HCT116 (cell line): Measurements from ENCODE around the gene RAET1G. TPM values are rescaled to one million over a fixed set of nuclear protein-coding genes. Genes with fewer than 3 reads are reported as not detected.

Source experiments
- ATAC-seq: fragments of 200-7000 bp; cut with Tn5 transposase; 2 replicates; pipeline ENCODE4 v1.9.1; 2020; ENCODE audit warnings: mild to moderate bottlenecking, moderate library complexity
- BruUV-seq: library from RNA; stranded (reverse); fragments of 400-500 nt; replicated peaks from 2 replicates; lab custom pipeline; 2021; lab: Mats Ljungman, UMichigan
- CTCF ChIA-PET: fragments of 300-600 bp; sonication (Branson Sonifier 250); formaldehyde crosslinking; loops from one replicate; lab custom pipeline; 2021; ENCODE audit warnings: antibody characterized with exemption; lab: Charles Lee
- POLR2A ChIA-PET: fragments of 300-600, 350-600 bp; sonication (Branson Sonifier 250); formaldehyde crosslinking; loops from one replicate; lab custom pipeline; 2021; ENCODE audit warnings: antibody characterized with exemption; lab: Charles Lee
- RAD21 ChIA-PET, 2 experiments: fragments of 300-600 bp; sonication (Branson Sonifier 250); formaldehyde crosslinking; loops; one replicate each; lab custom pipeline; 2023; ENCODE audit warnings: low total read pairs in 2 of 2; ENCODE audit not compliant: uncharacterized antibody in 2 of 2, unreplicated experiment in 2 of 2, low non-redundant PET in 1 of 2; lab: Charles Lee
- DNase-seq: peaks from one replicate; pipeline ENCODE4 v3.0.0-alpha.2; 2010; ENCODE audit warnings: low read depth, low spot score
- H2AFZ ChIP-seq: fragments of 200-600 bp; shearing (Covaris generic), sonication (generic); 2 replicates; pipeline ENCODE4 v1.6.1; 2017; ENCODE audit warnings: low read depth, mixed run types, mixed read lengths, antibody characterized with exemption, low read length; ENCODE audit not compliant: poor library complexity, severe bottlenecking
- H3K27ac ChIP-seq: 2 replicates; pipeline ENCODE4 v1.5.1; 2012; ENCODE audit warnings: low read depth, low read length
- H3K27me3 ChIP-seq: fragments of 200-600 bp; sonication (generic); 2 replicates; pipeline ENCODE4 v1.6.1; 2016; ENCODE audit warnings: mixed run types, low read length, mixed read lengths; ENCODE audit not compliant: insufficient read depth
- H3K36me3 ChIP-seq, 2 experiments: fragments of 200-500 bp in 1 of 2; fragments of 200-600 bp in 1 of 2; sonication (Bioruptor generic) in 1 of 2; sonication (generic) in 1 of 2; 2 replicates each; pipeline versions ENCODE4 v1.5.1 to v1.6.1; 2014 to 2016; ENCODE audit warnings: low read length in 2 of 2, inconsistent platforms in 1 of 2, mixed read lengths in 1 of 2, mixed run types in 1 of 2; ENCODE audit not compliant: insufficient read depth in 2 of 2, control insufficient read depth in 1 of 2
- H3K4me1 ChIP-seq, 2 experiments: fragments of 200-600 bp in 1 of 2; sonication (generic) in 1 of 2; 2 replicates each; pipeline versions ENCODE4 v1.5.1 to v1.6.1; 2012 to 2017; ENCODE audit warnings: low read length in 2 of 2, inconsistent platforms in 1 of 2, mild to moderate bottlenecking in 1 of 2, mixed read lengths in 1 of 2, mixed run types in 1 of 2, moderate library complexity in 1 of 2; ENCODE audit not compliant: insufficient read depth in 2 of 2, control insufficient read depth in 1 of 2
- H3K4me2 ChIP-seq: fragments of 200-600 bp; sonication (generic); 2 replicates; pipeline ENCODE4 v1.6.1; 2017; ENCODE audit warnings: mixed run types, low read length, mixed read lengths
- H3K4me3 ChIP-seq, 2 experiments: fragments of 200-600 bp in 1 of 2; sonication (generic) in 1 of 2; replicated peaks in 1 of 2; 2 replicates each; pipeline ENCODE4 v1.5.1; 2011 to 2016; ENCODE audit warnings: low read length in 2 of 2, control low read depth in 1 of 2, low read depth in 1 of 2, mild to moderate bottlenecking in 1 of 2, mixed read lengths in 1 of 2, mixed run types in 1 of 2
- H3K79me2 ChIP-seq: fragments of 200-600 bp; sonication (generic); 2 replicates; pipeline ENCODE4 v1.6.1; 2017; ENCODE audit warnings: mild to moderate bottlenecking, mixed run types, low read length, moderate library complexity, mixed read lengths; ENCODE audit not compliant: insufficient read depth
- H3K9ac ChIP-seq: fragments of 200-600 bp; sonication (generic); 2 replicates; pipeline ENCODE4 v1.6.1; 2016; ENCODE audit warnings: low read length, mixed read lengths
- H3K9me2 ChIP-seq: fragments of 200-600 bp; sonication (generic), shearing (Covaris generic); 2 replicates; pipeline ENCODE4 v1.6.1; 2017; ENCODE audit warnings: mixed run types, mild to moderate bottlenecking, moderate library complexity; ENCODE audit not compliant: insufficient read depth
- H3K9me3 ChIP-seq, 2 experiments: fragments of 200-500 bp in 1 of 2; fragments of 200-600 bp in 1 of 2; sonication (Bioruptor generic) in 1 of 2; sonication (generic) in 1 of 2; 2 replicates each; pipeline ENCODE4 v1.6.1; 2014 to 2017; ENCODE audit warnings: low read length in 2 of 2, mixed read lengths in 2 of 2, inconsistent platforms in 1 of 2, low read depth in 1 of 2, mild to moderate bottlenecking in 1 of 2, mixed run types in 1 of 2, moderate library complexity in 1 of 2; ENCODE audit not compliant: control insufficient read depth in 1 of 2, insufficient read depth in 1 of 2
- H4K20me1 ChIP-seq: fragments of 200-600 bp; sonication (generic), shearing (Covaris generic); 2 replicates; pipeline ENCODE4 v1.6.1; 2017; ENCODE audit warnings: mixed run types, mild to moderate bottlenecking, moderate library complexity; ENCODE audit not compliant: insufficient read depth
- ATF3 ChIP-seq: IDR thresholded peaks from 2 replicates; pipeline ENCODE4 v1.6.1; 2012
- CTCF ChIP-seq, 3 experiments: fragments of 200-600 bp in 1 of 3; sonication (generic) in 1 of 3; IDR thresholded peaks in 2 of 3; conservative IDR thresholded peaks in 1 of 3; 2 replicates each; pipeline ENCODE4 v1.5.1; 2012 to 2017; ENCODE audit warnings: low read depth in 2 of 3, low read length in 2 of 3, antibody characterized with exemption in 1 of 3, borderline replicate concordance in 1 of 3, control low read depth in 1 of 3, mild to moderate bottlenecking in 1 of 3, mixed read lengths in 1 of 3, mixed run types in 1 of 3, moderate library complexity in 1 of 3; ENCODE audit not compliant: insufficient read depth in 1 of 3
- EGR1 ChIP-seq: IDR thresholded peaks from 2 replicates; pipeline ENCODE4 v1.6.1; 2012; ENCODE audit warnings: low read depth
- JUND ChIP-seq: IDR thresholded peaks from 2 replicates; pipeline ENCODE4 v1.6.1; 2012
- POLR2A ChIP-seq: IDR thresholded peaks from 2 replicates; pipeline ENCODE4 v1.7.0; 2011; ENCODE audit warnings: borderline replicate concordance; ENCODE audit not compliant: insufficient read depth, insufficient read length; ENCODE audit errors: extremely low read depth
- POLR2AphosphoS5 ChIP-seq: IDR thresholded peaks from 2 replicates; pipeline ENCODE4 v1.6.1; 2011; ENCODE audit warnings: mild to moderate bottlenecking, low read depth, low read length, moderate library complexity
- REST ChIP-seq: IDR thresholded peaks from 2 replicates; pipeline ENCODE4 v1.6.1; 2012; ENCODE audit warnings: low read depth
- SIN3A ChIP-seq: IDR thresholded peaks from 2 replicates; pipeline ENCODE4 v1.6.1; 2012; ENCODE audit warnings: low read depth
- SP1 ChIP-seq: IDR thresholded peaks from 2 replicates; pipeline ENCODE4 v1.6.1; 2012; ENCODE audit warnings: low read depth
- YY1 ChIP-seq: IDR thresholded peaks from 2 replicates; pipeline ENCODE4 v1.6.1; 2011; ENCODE audit warnings: low read length, low read depth, moderate library complexity, mild to moderate bottlenecking; ENCODE audit not compliant: insufficient replicate concordance; ENCODE audit errors: extremely low read depth
- intact Hi-C: fragments of 100-400 bp; cut with micrococcal nuclease; formaldehyde crosslinking; loops from 2 replicates; pipeline ENCODE4 v1.10.0; 2022
- total RNA-seq: library from RNA; stranded (reverse); gene quantifications from one replicate; pipeline ENCODE4 v1.2.1, GENCODE V29; 2021; ENCODE audit not compliant: unreplicated experiment
- TF ChIP-seq, protein P1 (sequence below): IDR thresholded peaks from 2 replicates; pipeline ENCODE4 v1.6.1; 2012
- TF ChIP-seq, protein P2 (sequence below): IDR thresholded peaks from 2 replicates; pipeline ENCODE4 v1.6.1; 2011; ENCODE audit warnings: mild to moderate bottlenecking, low read length, moderate library complexity; ENCODE audit not compliant: insufficient replicate concordance; ENCODE audit errors: extremely low read depth

Gene RAET1G
- total RNA-seq, 1 experiment from 2014 or later, result 0.37 TPM

- ChIA-PET RAD21 (no interaction called here), CTCF (no interaction called here), POLR2A (no interaction called here)
- H3K9ac ChIP-seq, result no peak overlapping the region
- no peaks in the 10 kb centered on the region for H3K27me3 ChIP-seq
- H3K9me2 ChIP-seq, result no peaks in the 10 kb centered on the region
- H3K9me3 ChIP-seq, result no peaks in the 10 kb centered on the region
- ATAC-seq (no peak), DNase-seq (no peak)
- H3K27ac ChIP-seq, result no peak overlapping the region
- no peaks in the 10 kb centered on the region for H3K79me2 ChIP-seq
- H3K4me2 ChIP-seq, result no peak overlapping the region
- TF ChIP-seq ATF3 (no peak), POLR2A (no peak), SIN3A (no peak), SP1 (no peak), CTCF (IDR thresholded peaks at IDR 0.05 in 2 of 3, conservative IDR thresholded peaks at IDR 0.05 in 1 of 3; ENCODE audit: borderline replicate concordance in 1 of 3, insufficient read depth in 1 of 3, low read depth in 2 of 3, low read length in 2 of 3) (no peak), JUND (no peak), REST (no peak), YY1 (no peak), POLR2AphosphoS5 (no peak), EGR1 (no peak)
- TF ChIP-seq, protein P1, sequence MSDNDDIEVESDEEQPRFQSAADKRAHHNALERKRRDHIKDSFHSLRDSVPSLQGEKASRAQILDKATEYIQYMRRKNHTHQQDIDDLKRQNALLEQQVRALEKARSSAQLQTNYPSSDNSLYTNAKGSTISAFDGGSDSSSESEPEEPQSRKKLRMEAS, result no peak
- TF ChIP-seq, protein P2, sequence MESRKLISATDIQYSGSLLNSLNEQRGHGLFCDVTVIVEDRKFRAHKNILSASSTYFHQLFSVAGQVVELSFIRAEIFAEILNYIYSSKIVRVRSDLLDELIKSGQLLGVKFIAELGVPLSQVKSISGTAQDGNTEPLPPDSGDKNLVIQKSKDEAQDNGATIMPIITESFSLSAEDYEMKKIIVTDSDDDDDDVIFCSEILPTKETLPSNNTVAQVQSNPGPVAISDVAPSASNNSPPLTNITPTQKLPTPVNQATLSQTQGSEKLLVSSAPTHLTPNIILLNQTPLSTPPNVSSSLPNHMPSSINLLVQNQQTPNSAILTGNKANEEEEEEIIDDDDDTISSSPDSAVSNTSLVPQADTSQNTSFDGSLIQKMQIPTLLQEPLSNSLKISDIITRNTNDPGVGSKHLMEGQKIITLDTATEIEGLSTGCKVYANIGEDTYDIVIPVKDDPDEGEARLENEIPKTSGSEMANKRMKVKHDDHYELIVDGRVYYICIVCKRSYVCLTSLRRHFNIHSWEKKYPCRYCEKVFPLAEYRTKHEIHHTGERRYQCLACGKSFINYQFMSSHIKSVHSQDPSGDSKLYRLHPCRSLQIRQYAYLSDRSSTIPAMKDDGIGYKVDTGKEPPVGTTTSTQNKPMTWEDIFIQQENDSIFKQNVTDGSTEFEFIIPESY, result no peak
- H3K4me1 ChIP-seq, result no peaks in the 10 kb centered on the region
- no TSS peak for BruUV-seq
- no peaks in the 10 kb centered on the region for H4K20me1 ChIP-seq
- no peak overlapping the region for H3K4me3 ChIP-seq
- intact Hi-C loops, result no loop called here
- H3K36me3 ChIP-seq, result no peaks in the 10 kb centered on the region
- H2AFZ ChIP-seq, result no peak overlapping the region
These were observed 6.7 kb downstream of the RAET1G start for GRCh38 chr6:149915970-149916865.
